GM10266 (cell line): Measurements from ENCODE around the gene CEBPB.

Source experiments
- DNase-seq: peaks from one replicate; pipeline ENCODE4 v3.0.0; 2012; ENCODE audit errors: extremely low spot score
- TF ChIP-seq, protein P1 (sequence below): IDR thresholded peaks from 2 replicates; pipeline ENCODE4 v1.5.1; 2012; ENCODE audit warnings: mild to moderate bottlenecking, low read depth; ENCODE audit not compliant: control insufficient read depth, insufficient read depth; ENCODE audit errors: missing control alignments

Gene CEBPB

GRCh38 chr20:50215926-50216325 lies 25.3 kb downstream of the CEBPB start:
- no peak for DNase-seq
- TF ChIP-seq, protein P1, sequence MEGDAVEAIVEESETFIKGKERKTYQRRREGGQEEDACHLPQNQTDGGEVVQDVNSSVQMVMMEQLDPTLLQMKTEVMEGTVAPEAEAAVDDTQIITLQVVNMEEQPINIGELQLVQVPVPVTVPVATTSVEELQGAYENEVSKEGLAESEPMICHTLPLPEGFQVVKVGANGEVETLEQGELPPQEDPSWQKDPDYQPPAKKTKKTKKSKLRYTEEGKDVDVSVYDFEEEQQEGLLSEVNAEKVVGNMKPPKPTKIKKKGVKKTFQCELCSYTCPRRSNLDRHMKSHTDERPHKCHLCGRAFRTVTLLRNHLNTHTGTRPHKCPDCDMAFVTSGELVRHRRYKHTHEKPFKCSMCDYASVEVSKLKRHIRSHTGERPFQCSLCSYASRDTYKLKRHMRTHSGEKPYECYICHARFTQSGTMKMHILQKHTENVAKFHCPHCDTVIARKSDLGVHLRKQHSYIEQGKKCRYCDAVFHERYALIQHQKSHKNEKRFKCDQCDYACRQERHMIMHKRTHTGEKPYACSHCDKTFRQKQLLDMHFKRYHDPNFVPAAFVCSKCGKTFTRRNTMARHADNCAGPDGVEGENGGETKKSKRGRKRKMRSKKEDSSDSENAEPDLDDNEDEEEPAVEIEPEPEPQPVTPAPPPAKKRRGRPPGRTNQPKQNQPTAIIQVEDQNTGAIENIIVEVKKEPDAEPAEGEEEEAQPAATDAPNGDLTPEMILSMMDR = no peak

- DNase-seq = no peak
- TF ChIP-seq, protein P1 = no peak
Observed at GRCh38 chr20:50216543-50217206, 26.0 kb downstream of the CEBPB start.

DNA sequence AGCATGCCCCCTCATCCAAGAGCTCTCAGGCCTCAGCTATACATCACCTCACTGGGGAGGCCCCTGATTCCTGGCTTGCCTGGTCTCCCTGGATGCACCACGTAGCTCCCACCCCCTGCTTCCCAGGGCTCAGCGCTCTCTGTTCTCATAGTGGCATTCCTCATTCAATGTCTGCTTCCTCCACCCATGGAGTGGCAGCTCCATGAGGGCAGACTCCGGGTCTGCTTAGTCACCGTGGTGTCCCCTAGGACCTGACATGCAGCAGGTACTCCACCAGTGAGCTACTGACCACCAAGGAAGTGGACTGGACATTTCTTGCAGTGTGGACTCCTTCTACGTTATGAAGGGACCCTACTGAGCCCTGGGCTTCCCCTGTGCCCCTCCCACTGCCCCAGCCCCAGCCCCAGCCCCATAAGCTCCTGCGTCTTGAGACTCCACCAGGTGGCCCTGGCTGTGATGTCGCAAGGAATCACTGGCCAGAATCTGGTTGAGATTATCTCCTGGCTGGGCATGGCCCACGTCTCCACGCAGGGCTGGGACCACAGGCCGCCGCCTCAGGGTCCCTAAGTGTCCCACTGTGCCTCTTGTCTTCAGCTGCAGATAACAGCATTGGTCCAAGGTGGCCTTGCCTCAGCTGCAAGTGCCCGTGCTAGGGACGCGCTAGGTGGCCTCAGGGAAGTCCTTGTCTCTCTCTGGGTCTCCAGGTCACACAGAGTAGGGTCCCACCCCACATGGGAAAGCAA lies 26.7 kb downstream of the CEBPB start:
- no peak for DNase-seq
- TF ChIP-seq, protein P1 = no peak

- TF ChIP-seq, protein P1 = no peak
- no peak for DNase-seq
Observed at GRCh38 chr20:50218987-50219435, 28.4 kb downstream of the CEBPB start.

- TF ChIP-seq, protein P1 = no peak
- no peak for DNase-seq
Observed at GRCh38 chr20:50219600-50219999, 29.0 kb downstream of the CEBPB start.

DNA sequence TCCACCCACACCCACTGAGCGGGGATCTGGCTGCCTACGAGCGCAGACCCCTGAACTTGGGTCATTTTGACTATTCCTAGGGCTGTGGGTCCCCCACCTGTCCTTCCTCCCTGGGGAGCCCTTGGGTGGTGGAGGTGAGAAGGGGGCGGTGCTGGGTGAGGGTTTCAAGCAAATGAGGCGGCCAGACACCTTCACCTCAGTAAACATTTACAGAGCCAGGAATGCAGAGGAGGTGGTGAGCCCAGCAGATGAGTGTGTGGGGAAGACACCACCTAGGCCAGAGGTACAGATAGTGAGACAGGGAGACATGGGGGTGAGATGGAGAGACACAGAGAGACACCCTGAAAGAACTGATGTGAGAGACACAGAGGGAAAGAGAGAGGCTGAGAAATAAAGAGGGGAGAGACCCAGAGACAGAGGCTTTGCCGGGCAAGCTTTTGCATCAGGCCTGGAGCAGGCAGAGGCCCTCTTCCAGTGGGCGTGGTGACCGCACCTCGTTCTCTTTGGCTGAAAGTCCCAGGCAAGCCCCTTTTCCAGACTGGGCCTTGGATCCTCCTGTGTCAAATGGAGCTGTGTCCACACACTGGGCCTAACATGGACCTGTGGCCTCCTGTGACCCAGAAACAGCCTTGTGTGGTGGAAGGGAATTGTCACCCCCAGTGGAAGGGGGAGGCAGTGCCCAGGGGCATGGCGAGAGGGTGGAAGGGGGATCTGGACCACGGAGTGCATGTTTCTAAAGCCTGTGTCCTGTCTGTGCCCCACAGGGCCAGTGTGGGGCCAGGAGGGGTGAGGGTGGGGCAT lies 29.7 kb downstream of the CEBPB start:
- TF ChIP-seq, protein P1 = no peak
- no peak for DNase-seq
